Measurements from ENCODE around the gene AFF3.

The AFF3 gene

GRCh38 chr2:99806758-99807157, 335.6 kb downstream of the AFF3 start:
- Histone ChIP-seq H4K20me1 (ENCODE audit: insufficient read depth, low read length) (no peaks in the 10 kb centered on the region), H3K4me1 (ENCODE audit: insufficient read depth, low read length, severe bottlenecking) (no peaks in the 10 kb centered on the region), H3K9me2 (ENCODE audit: low read depth, low read length) (no peaks in the 10 kb centered on the region), H3F3A (ENCODE audit: insufficient read depth, low read length) (0 out of 2 replicates have a peak, but pooled peaks cover 4% of the 10 kb centered on the region), H3K27ac (ENCODE audit: low read depth, low read length, poor library complexity, severe bottlenecking) (no peak overlapping the region), H3K79me2 (ENCODE audit: insufficient read depth, low read length) (peaks cover 10% of the 10 kb centered on the region), H3K9ac (ENCODE audit: low read length) (no peak overlapping the region), H3K9me3 (ENCODE audit: low read length) (0 out of 2 replicates have a peak, but pooled peaks cover 3% of the 10 kb centered on the region), H2AFZ (ENCODE audit: low read length) (no peak overlapping the region), H3K4me3 (ENCODE audit: low read depth, low read length, poor library complexity, severe bottlenecking) (no peak overlapping the region), H3K4me2 (ENCODE audit: low read length) (no peak overlapping the region), H3K36me3 (ENCODE audit: insufficient read depth, low read length) (peaks cover 67% of the 10 kb centered on the region), H3K27me3 (ENCODE audit: insufficient read depth, low read length) (no peaks in the 10 kb centered on the region)
- no peak for TF ChIP-seq CTCF (IDR thresholded peaks at IDR 0.05; ENCODE audit: low read length)
- TF ChIP-seq EZH2 (IDR thresholded peaks at IDR 0.05; ENCODE audit: borderline replicate concordance, low read length), result no peak

- no peak overlapping the region for H3K4me3 ChIP-seq (ENCODE audit: low read depth, low read length, poor library complexity, severe bottlenecking)
- H3K4me1 ChIP-seq (ENCODE audit: insufficient read depth, low read length, severe bottlenecking), result no peaks in the 10 kb centered on the region
- H4K20me1 ChIP-seq (ENCODE audit: insufficient read depth, low read length), result no peaks in the 10 kb centered on the region
- H3K27me3 ChIP-seq (ENCODE audit: insufficient read depth, low read length), result no peaks in the 10 kb centered on the region
- no peaks in the 10 kb centered on the region for H3K9me2 ChIP-seq (ENCODE audit: low read depth, low read length)
- H2AFZ ChIP-seq (ENCODE audit: low read length), result no peak overlapping the region
- 0 out of 2 replicates have a peak, but pooled peaks cover 4% of the 10 kb centered on the region for H3F3A ChIP-seq (ENCODE audit: insufficient read depth, low read length)
- 0 out of 2 replicates have a peak, but pooled peaks cover 3% of the 10 kb centered on the region for H3K9me3 ChIP-seq (ENCODE audit: low read length)
- peaks cover 15% of the 10 kb centered on the region for H3K79me2 ChIP-seq (ENCODE audit: insufficient read depth, low read length)
- TF ChIP-seq CTCF (IDR thresholded peaks at IDR 0.05; ENCODE audit: low read length), result no peak
- TF ChIP-seq EZH2 (IDR thresholded peaks at IDR 0.05; ENCODE audit: borderline replicate concordance, low read length), result no peak
- no peak overlapping the region for H3K27ac ChIP-seq (ENCODE audit: low read depth, low read length, poor library complexity, severe bottlenecking)
- H3K36me3 ChIP-seq (ENCODE audit: insufficient read depth, low read length), result peaks cover 61% of the 10 kb centered on the region
- no peak overlapping the region for H3K4me2 ChIP-seq (ENCODE audit: low read length)
- no peak overlapping the region for H3K9ac ChIP-seq (ENCODE audit: low read length)
Observed at GRCh38 chr2:99805930-99806476, 336.4 kb downstream of the AFF3 start.

GRCh38 chr2:99803846-99804245, 338.5 kb downstream of the AFF3 start:
- no peaks in the 10 kb centered on the region for H3K4me1 ChIP-seq (ENCODE audit: insufficient read depth, low read length, severe bottlenecking)
- H3K9ac ChIP-seq (ENCODE audit: low read length), result no peak overlapping the region
- H3K36me3 ChIP-seq (ENCODE audit: insufficient read depth, low read length), result peaks cover 72% of the 10 kb centered on the region
- 0 out of 2 replicates have a peak, but pooled peaks cover 13% of the 10 kb centered on the region for H3K9me3 ChIP-seq (ENCODE audit: low read length)
- no peaks in the 10 kb centered on the region for H3K9me2 ChIP-seq (ENCODE audit: low read depth, low read length)
- no peak overlapping the region for H3K4me3 ChIP-seq (ENCODE audit: low read depth, low read length, poor library complexity, severe bottlenecking)
- H4K20me1 ChIP-seq (ENCODE audit: insufficient read depth, low read length), result no peaks in the 10 kb centered on the region
- H3F3A ChIP-seq (ENCODE audit: insufficient read depth, low read length), result peaks cover 4% of the 10 kb centered on the region; the same call in 1 of the 2 replicates
- no peak overlapping the region for H3K27ac ChIP-seq (ENCODE audit: low read depth, low read length, poor library complexity, severe bottlenecking)
- TF ChIP-seq CTCF (IDR thresholded peaks at IDR 0.05; ENCODE audit: low read length), result no peak
- TF ChIP-seq EZH2 (IDR thresholded peaks at IDR 0.05; ENCODE audit: borderline replicate concordance, low read length), result no peak
- H2AFZ ChIP-seq (ENCODE audit: low read length), result no peak overlapping the region
- H3K27me3 ChIP-seq (ENCODE audit: insufficient read depth, low read length), result no peaks in the 10 kb centered on the region
- H3K4me2 ChIP-seq (ENCODE audit: low read length), result no peak overlapping the region
- H3K79me2 ChIP-seq (ENCODE audit: insufficient read depth, low read length), result peaks cover 32% of the 10 kb centered on the region

Data from OCI-LY1 (cell line).